ENCODE data around the gene PSPN. TPM values are rescaled to one million over a fixed set of nuclear protein-coding genes. Genes with fewer than 3 reads are reported as not detected.

Gene PSPN
- total and polyA plus RNA-seq, 12 donors: 0.48 to 3.6 (median 1.2) TPM

DNA sequence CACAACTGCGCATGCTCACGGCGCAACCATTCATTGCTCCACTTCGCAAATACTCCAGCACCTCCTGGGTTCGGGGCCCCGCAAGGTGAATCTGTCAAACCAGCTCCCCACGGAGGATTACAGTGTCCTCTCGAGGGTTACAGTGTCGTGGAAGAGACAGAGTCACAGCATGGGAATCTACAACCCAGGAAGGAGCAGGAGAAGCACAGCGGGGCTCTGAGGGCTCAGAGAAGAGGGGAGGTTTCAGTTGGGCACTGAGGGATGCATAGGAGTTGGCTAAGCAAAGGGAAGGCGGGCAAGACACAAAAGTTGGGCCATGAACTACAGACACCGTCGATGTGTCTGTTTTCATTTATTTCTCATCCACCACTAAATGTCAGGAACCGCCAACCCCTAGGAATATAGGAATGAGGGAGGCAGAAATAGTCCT lies 18.3 kb upstream of the PSPN start:
- TF ChIP-seq POLR2A (IDR thresholded peaks at IDR 0.05): no peak
- TF ChIP-seq, protein P1, sequence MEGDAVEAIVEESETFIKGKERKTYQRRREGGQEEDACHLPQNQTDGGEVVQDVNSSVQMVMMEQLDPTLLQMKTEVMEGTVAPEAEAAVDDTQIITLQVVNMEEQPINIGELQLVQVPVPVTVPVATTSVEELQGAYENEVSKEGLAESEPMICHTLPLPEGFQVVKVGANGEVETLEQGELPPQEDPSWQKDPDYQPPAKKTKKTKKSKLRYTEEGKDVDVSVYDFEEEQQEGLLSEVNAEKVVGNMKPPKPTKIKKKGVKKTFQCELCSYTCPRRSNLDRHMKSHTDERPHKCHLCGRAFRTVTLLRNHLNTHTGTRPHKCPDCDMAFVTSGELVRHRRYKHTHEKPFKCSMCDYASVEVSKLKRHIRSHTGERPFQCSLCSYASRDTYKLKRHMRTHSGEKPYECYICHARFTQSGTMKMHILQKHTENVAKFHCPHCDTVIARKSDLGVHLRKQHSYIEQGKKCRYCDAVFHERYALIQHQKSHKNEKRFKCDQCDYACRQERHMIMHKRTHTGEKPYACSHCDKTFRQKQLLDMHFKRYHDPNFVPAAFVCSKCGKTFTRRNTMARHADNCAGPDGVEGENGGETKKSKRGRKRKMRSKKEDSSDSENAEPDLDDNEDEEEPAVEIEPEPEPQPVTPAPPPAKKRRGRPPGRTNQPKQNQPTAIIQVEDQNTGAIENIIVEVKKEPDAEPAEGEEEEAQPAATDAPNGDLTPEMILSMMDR (IDR thresholded peaks at IDR 0.05): no peak
- peaks cover 0 to 18% of the 10 kb centered on the region in 2 donors for H3K36me3 ChIP-seq (replicated peaks in 1 of 2)
- H3K4me1 ChIP-seq (replicated peaks in 1 of 2): peaks cover 11 to 13% of the 10 kb centered on the region in 2 donors
- peak overlapping the region in 4 of 5 donors; percentile 84 to 94 (median 88) for H3K27ac ChIP-seq
- H3K9me3 ChIP-seq (replicated peaks in 1 of 3): no peaks in the 10 kb centered on the region
- H3K27me3 ChIP-seq: no peaks in the 10 kb centered on the region
- DNase-seq: no peak
- intact Hi-C loops (cut with DNase I): no loop called here
- 23 to 45% (median 27%) methylated on average over 8 to 14 of the region's 14 CpGs for WGBS, 4 donors
- H3K4me3 ChIP-seq: peak overlapping the region in 2 of 4 donors; percentile 83 to 86

DNA sequence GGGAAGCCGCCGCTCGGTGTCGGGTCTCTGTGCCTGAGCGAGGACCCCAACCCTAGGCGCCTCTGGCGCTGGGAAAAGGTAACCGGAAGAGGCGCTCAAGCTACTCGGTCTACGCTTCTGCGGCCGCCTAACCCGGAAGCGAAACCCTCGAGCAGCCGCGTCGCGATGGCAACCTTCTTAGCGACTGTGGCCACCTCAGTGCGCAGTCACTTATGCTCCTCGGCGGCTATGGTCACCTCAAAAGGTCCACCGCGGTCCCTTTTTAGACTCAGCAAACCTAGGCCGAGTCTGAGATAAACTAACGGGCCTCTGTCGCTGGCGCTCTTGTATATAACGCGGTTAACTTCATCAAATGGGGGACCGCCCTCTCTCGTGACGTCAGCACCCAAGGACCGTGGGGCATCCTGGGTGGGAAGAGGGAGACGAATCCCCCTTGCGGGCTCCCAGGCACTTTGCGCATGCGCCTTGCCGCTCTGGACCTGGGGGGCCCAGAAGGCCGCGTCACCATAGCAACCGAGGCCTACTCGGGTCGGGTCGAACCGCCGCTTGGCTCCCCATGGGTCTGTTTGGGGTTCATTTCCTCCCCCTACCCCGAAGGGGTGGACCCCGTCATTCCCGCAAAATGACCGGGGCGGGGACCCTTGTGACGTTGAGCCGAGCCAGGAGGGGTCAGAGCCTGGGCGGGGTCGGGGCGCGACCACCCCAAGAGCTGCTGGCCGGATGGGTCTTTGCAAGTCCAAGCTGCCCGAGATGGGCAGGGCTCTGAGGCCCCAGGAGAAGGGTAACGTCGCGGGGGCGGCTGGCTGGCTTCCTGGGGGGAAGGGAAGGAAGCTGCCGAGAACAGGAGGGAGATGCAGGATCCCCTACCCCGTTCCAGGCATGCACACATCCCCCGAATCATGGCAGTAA lies 17.6 kb upstream of the PSPN start, which contains the start of gene GTF2F1:
Gene GTF2F1 (minus strand): TSS at position 91 of the 909 bp plus-strand sequence. CDS start 169 bp downstream, outside the sequence.
- intact Hi-C loops (cut with DNase I): no loop called here
- Histone ChIP-seq H3K4me3 (peak within 1 kb of the TSS; percentile 53 to 86 (median 68)), H3K27me3 (no peaks in the 10 kb centered on the region), H3K9me3 (replicated peaks in 1 of 3) (no peaks in the 10 kb centered on the region), H3K27ac (peak within 1 kb of the TSS; percentile 61 to 94 (median 86)), H3K4me1 (replicated peaks in 1 of 2) (peaks cover 11 to 13% of the 10 kb centered on the region in 2 donors), H3K36me3 (replicated peaks in 1 of 2) (peaks cover 0 to 25% of the 10 kb centered on the region in 2 donors)
- WGBS, 4 donors: 0% methylated on average over 11 to 69 of the region's 69 CpGs
- DNase-seq: peak; percentile 90 to 96 (median 94)
- TF ChIP-seq, protein P1 (IDR thresholded peaks at IDR 0.05): peak in 2 of 6 experiments; percentile 14
- peak in 1 of 2 donors; percentile 36 for TF ChIP-seq POLR2A (IDR thresholded peaks at IDR 0.05)

DNA sequence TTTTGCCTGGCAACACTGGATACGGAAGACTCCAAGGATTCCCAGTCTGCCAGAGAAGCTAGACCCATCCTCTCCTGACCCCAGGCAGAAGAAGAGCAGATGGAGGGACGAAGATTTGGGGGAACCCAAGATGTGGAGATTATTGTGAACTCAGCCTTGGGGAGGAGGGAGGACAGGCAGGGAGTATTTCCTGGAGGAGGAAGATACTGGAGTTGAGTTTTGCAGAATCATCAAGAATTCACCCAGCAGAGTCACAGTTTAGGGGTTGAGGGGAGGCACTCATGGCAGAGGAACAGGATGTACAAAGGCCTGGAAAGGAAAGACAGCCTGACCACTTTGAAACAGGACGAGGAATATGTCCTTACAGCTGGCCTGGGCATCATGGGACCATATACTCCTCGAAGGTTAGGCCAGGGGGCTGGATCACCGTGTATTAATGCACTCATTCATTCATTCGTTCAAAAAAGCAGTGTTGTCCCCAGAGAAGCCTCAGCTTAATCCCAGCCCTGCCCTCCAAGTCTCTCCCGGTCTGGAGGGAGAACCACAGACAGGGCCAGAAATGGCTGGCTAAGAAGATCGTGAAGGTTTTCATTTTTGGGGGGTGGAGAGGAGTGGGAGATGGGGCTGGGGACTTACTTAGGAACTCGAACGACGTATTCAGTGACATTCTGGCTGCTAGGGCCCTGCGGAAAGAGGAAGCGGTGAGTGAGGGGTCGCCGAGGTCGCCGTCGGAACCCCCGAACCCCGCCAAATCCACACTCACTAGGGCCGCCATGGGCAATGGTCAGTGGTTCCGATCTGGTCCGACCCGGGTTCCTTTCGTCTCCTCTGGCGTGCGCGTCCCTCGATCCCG lies 16.7 kb upstream of the PSPN start:
- H3K27ac ChIP-seq: peak overlapping the region in 4 of 5 donors; percentile 84 to 94 (median 88)
- 6 to 12% (median 7%) methylated on average over 14 to 30 of the region's 30 CpGs for WGBS, 4 donors
- H3K4me3 ChIP-seq: peak overlapping the region; percentile 53 to 86 (median 68)
- H3K27me3 ChIP-seq: no peaks in the 10 kb centered on the region
- H3K36me3 ChIP-seq (replicated peaks in 1 of 2): peaks cover 0 to 34% of the 10 kb centered on the region in 2 donors
- TF ChIP-seq, protein P1 (IDR thresholded peaks at IDR 0.05): no peak
- no peak for TF ChIP-seq POLR2A (IDR thresholded peaks at IDR 0.05)
- DNase-seq: no peak
- peaks cover 11 to 13% of the 10 kb centered on the region in 2 donors for H3K4me1 ChIP-seq (replicated peaks in 1 of 2)
- H3K9me3 ChIP-seq (replicated peaks in 1 of 3): no peaks in the 10 kb centered on the region
- intact Hi-C loops (cut with DNase I): no loop called here

DNA sequence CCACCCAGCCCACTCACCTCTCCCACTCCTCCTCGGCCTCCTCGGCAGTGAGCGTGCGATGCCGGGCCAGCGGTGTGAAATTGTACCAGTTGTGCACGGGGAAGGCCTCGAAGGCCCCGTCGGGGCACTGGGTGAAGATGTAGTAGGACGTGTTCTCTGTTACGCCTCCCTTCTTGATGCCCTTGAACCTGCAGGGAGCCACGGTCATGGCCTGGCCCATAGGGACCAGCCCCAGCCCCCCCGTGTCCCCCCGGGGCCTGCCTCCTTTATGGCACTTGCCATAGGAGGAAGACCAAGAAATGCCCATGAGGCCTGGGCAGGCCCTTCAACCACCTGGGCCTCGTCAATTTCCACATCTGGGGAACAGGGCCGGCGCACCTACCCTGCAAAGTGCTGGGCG lies 11.6 kb upstream of the PSPN start:
- DNase-seq: no peak
- no peaks in the 10 kb centered on the region for H3K27me3 ChIP-seq
- no peak overlapping the region for H3K27ac ChIP-seq
- peaks cover 5 to 9% of the 10 kb centered on the region in 2 donors for H3K4me1 ChIP-seq (replicated peaks in 1 of 2)
- H3K9me3 ChIP-seq (replicated peaks in 1 of 3): no peaks in the 10 kb centered on the region
- intact Hi-C loops (cut with DNase I): no loop called here
- no peak for TF ChIP-seq POLR2A (IDR thresholded peaks at IDR 0.05)
- TF ChIP-seq, protein P1 (IDR thresholded peaks at IDR 0.05): no peak
- H3K4me3 ChIP-seq: no peak overlapping the region
- H3K36me3 ChIP-seq (replicated peaks in 1 of 2): peaks cover 0 to 84% of the 10 kb centered on the region in 2 donors
- 92 to 94% (median 94%) methylated on average over 12 to 19 of the region's 19 CpGs for WGBS, 4 donors

Data from adrenal gland (tissue), 12 donors.